Suppressor macrophage treated with lipopolysaccharide for 4 hours (primary cell): ENCODE data around the gene RPS2.

Experiments used
- DNase-seq: peaks from one replicate; pipeline ENCODE4 v3.0.0-alpha.2; 2020

The RPS2 gene

GRCh38 chr16:1917665-1918350, 46.8 kb downstream of the RPS2 start:
- no peak for DNase-seq

- DNase-seq = no peak
Measured at GRCh38 chr16:1917056-1917664, 47.5 kb downstream of the RPS2 start.

- no peak for DNase-seq
Measured at GRCh38 chr16:1916640-1916990, 48.0 kb downstream of the RPS2 start.

DNA sequence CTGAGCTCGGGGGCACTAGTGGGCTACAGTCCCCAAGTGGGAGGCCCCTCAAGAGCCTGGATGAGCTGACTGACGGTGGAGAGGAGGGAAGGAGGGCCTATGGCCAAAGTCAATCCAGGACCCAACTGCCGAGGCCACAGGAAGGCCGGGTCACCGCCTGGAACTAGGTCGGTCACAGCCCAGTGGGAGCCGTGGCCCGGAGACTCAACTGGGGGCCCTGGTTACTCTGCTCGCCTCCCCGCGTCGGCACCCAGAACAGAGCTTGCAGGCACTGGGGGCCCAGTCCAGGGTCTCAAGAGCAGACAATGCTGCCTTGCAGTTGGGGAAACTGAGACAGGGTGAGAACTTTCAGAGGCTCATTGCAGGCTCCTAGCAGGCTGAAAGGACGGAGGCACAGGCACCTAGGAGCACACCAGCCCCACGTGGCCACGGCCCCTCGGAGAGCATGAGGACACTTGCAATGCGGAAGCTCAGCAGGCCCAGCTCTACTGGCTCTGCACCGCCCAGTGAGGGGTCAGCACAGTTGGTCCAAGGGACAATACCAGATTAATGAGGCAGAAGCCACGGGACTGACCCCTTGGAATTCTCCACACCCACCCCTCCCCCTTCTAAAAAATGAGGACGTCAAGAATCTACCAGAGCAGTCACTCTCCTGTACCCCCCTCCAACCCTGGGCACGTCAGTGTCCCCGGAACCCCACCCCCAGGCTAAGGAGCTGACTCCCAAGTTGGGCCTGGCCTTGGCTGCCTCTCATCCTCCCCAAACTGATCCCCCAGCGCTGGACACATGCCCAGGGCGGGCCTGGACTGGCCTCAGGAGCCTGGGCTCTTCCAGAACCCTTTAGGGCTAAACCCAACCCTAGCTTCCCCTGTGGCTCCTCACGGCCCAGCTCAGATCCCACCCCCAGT, 48.6 kb downstream of the RPS2 start:
- DNase-seq = no peak

DNA sequence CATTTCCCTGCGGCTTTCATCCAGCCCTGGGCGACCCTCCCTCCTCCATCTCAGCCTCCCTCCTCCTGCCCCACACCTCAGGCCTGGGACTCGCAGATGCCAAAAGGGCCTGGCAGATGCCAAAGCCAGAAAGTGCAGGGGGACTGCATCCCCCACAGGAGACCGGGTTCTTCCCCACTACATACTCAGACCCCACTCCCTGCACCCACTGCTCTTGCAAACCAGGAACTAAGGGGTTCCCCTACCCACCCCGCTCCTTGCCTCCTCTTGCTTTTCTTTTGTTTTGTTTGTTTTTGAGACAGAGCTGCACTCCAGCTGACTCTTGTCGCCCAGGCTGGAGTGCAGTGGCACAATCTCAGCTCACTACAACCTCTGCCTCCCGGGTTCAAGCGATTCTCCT, 49.6 kb downstream of the RPS2 start:
- no peak for DNase-seq

DNA sequence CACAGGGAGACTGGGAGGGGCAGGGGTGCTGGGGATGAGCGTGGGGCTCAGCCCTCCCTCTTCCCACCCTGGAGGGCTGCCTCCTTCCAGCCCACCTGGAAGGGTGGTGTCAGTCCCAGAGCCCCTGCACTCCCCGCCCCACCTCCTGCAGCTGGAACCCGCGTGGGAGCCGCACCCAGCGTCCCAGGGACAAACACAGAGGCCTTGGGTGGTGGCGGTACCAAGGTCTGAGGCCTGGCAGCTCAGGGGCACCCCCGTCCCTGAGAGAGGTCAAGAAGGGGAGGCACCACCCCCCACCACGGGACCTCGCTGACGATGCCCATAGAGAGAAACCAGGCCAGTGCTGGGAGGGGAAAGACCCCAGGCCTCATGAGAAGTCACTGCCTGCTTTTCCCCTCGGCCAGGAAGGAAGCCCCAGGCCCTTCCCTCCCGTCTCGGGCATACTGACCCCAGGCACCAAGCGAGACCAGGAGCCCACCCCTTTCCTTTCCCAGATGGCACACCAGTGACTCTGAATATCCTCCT, 50.5 kb downstream of the RPS2 start:
- DNase-seq = no peak

DNA sequence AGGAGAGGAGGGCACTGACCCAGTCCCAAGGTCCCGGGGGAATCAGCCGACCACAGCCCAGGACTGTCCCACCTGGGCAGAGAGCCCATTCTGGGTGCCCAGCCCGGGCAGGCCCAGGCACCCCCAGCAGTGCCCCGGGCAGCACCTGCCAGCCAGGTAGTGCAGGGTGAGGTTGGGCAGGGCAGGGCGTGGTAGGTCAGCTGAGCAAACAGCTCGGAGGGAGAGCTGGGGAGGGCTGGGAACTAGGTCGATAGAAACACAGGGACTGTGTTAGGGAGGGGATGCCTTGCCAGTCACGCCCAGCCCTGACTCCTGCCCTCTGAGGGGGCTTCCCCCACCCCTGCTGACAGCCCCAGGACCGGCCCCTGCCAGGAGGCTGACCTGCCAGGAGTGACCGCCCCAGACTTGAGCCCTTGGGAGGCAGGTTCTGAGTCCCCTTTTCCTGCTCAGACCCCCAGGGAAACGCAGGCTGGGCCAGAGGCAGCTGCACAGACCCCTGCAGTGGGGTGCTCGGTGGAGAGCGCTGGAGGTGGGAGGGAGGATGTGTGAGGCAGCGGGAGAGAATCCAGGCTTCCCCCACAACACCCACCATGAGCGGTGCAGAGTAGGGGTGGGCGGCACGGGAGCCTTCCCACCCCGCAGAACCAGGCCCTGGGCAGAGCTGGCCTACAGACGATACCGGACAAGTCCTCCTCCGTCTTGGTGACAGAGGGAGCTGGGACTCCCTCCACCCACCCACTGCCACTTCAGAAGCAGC, 51.1 kb downstream of the RPS2 start:
- no peak for DNase-seq

DNA sequence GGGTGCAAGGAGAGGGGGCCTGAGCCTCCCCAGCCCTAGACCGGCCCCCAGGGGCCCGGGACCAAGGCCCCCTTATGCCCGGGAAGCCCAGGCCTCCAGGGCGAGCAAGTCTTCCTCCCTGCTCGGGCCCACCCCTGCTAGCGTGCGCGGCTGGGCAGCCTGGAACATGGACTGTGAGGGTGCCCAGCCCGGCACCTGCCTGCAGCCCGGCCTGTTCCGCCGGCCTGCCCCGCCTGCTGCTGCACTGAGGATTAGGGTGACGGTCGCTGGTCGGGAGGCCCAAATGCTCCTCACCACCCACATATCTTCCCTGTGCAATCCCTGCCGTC, 52.4 kb downstream of the RPS2 start:
- no peak for DNase-seq
